Caco-2 (cell line): ENCODE data around the gene CHST13. TPM values are rescaled to one million over a fixed set of nuclear protein-coding genes. Genes with fewer than 3 reads are reported as not detected.

Experiments
- BruUV-seq: library from RNA; stranded (reverse); fragments of 400-500 nt; replicated peaks from 2 replicates; lab custom pipeline; 2021; lab: Mats Ljungman, UMichigan
- CTCF ChIA-PET: fragments of 300-600 bp; sonication (Branson Sonifier 250); formaldehyde crosslinking; loops from one replicate; lab custom pipeline; 2022; ENCODE audit warnings: antibody characterized with exemption; lab: Charles Lee
- POLR2A ChIA-PET: fragments of 300-600 bp; sonication (Branson Sonifier 250); formaldehyde crosslinking; loops from one replicate; lab custom pipeline; 2022; ENCODE audit warnings: antibody characterized with exemption; lab: Charles Lee
- DNase-seq, 2 experiments: peaks; one replicate each; pipeline versions ENCODE4 v3.0.0 to v3.0.0-alpha.2; 2020 to 2022
- H3K27me3 ChIP-seq: replicated peaks from 2 replicates; pipeline ENCODE4 v1.6.0; 2011; ENCODE audit warnings: low read length; ENCODE audit not compliant: control insufficient read depth, insufficient read depth
- H3K36me3 ChIP-seq: 2 replicates; pipeline ENCODE4 v1.5.1; 2011; ENCODE audit warnings: low read length; ENCODE audit not compliant: control insufficient read depth, insufficient read depth
- H3K4me1 ChIP-seq: fragments of 250-450 bp; sonication (Bioruptor Pico); 2 replicates; pipeline ENCODE4 v1.5.1; 2020; ENCODE audit warnings: mild to moderate bottlenecking
- H3K4me3 ChIP-seq: 2 replicates; pipeline ENCODE4 v1.5.1; 2011; ENCODE audit warnings: low read depth, mild to moderate bottlenecking, control low read depth, low read length
- H3K9me3 ChIP-seq: fragments of 250-450 bp; sonication (Bioruptor Pico); 2 replicates; pipeline ENCODE4 v1.5.1; 2020; ENCODE audit warnings: mild to moderate bottlenecking, moderate library complexity
- H3K27ac Mint-ChIP-seq: one replicate; pipeline ENCODE4 v1.8.0; 2022; ENCODE audit warnings: mixed read lengths; ENCODE audit not compliant: unreplicated experiment
- H3K27me3 Mint-ChIP-seq: one replicate; pipeline ENCODE4 v1.8.0; 2022; ENCODE audit warnings: mixed read lengths; ENCODE audit not compliant: insufficient read depth, unreplicated experiment
- H3K36me3 Mint-ChIP-seq: one replicate; pipeline ENCODE4 v1.8.0; 2022; ENCODE audit warnings: mild to moderate bottlenecking, mixed read lengths; ENCODE audit not compliant: insufficient read depth, unreplicated experiment
- H3K4me1 Mint-ChIP-seq: one replicate; pipeline ENCODE4 v1.8.0; 2022; ENCODE audit warnings: low read depth, mixed read lengths; ENCODE audit not compliant: unreplicated experiment
- H3K4me3 Mint-ChIP-seq: one replicate; pipeline ENCODE4 v1.8.0; 2022; ENCODE audit warnings: mild to moderate bottlenecking, moderate library complexity, mixed read lengths; ENCODE audit not compliant: unreplicated experiment
- H3K9me3 Mint-ChIP-seq: one replicate; pipeline ENCODE4 v1.8.0; 2022; ENCODE audit warnings: mixed read lengths; ENCODE audit not compliant: unreplicated experiment
- CTCF ChIP-seq, 2 experiments: fragments of 200-600 bp in 1 of 2; IDR thresholded peaks; 1 replicate in 1 of 2; 2 replicates in 1 of 2; pipeline versions ENCODE4 v1.5.1 to v1.8.0; 2011 to 2022; ENCODE audit warnings: antibody characterized with exemption in 1 of 2, control low read depth in 1 of 2, inconsistent platforms in 1 of 2, low read depth in 1 of 2, low read length in 1 of 2, mild to moderate bottlenecking in 1 of 2, moderate library complexity in 1 of 2; ENCODE audit not compliant: insufficient read depth in 1 of 2, severe bottlenecking in 1 of 2, unreplicated experiment in 1 of 2
- intact Hi-C: fragments of 100-400 bp; cut with micrococcal nuclease; formaldehyde crosslinking; loops from one replicate; pipeline ENCODE4 v1.10.0; 2022; ENCODE audit not compliant: unreplicated experiment
- total RNA-seq: library from RNA; stranded (reverse); gene quantifications from 2 replicates; pipeline ENCODE4 v1.2.3, GENCODE V29; 2022

The CHST13 gene
- total RNA-seq, 1 experiment from 2014 or later, result 25.3 TPM

- H3K4me3 ChIP-seq, result no peak overlapping the region
- CTCF ChIA-PET, result interaction anchor here (0.9 to 1.3 kb wide), 2 partner anchors 32 to 61 kb away, joined by 3 read pairs; no protein-coding TSS in a partner anchor
Measured at GRCh38 chr3:126551121-126551838, 27.3 kb downstream of the CHST13 start.

GRCh38 chr3:126551839-126552687 is 28.1 kb downstream of the CHST13 start:
- CTCF ChIA-PET, result no interaction called here

More at GRCh38 chr3:126551121-126551838, 27.3 kb downstream of the CHST13 start:
- intact Hi-C loops, result no loop called here
- no peaks in the 10 kb centered on the region for H3K27me3 ChIP-seq
- Mint-ChIP-seq H3K27me3 (peaks cover 6% of the 10 kb centered on the region), H3K27ac (no peak overlapping the region), H3K36me3 (no peaks in the 10 kb centered on the region), H3K4me3 (no peak overlapping the region), H3K4me1 (no peaks in the 10 kb centered on the region), H3K9me3 (no peaks in the 10 kb centered on the region)
- H3K9me3 ChIP-seq, result no peaks in the 10 kb centered on the region
- peak in 1 of 2 experiments; percentile 25 for DNase-seq
- H3K36me3 ChIP-seq, result no peaks in the 10 kb centered on the region
- no peak for TF ChIP-seq CTCF (IDR thresholded peaks at IDR 0.05; ENCODE audit: insufficient read depth in 1 of 2, low read depth in 1 of 2, low read length in 1 of 2, severe bottlenecking in 1 of 2, unreplicated experiment in 1 of 2)
- BruUV-seq, result no TSS peak
- no peaks in the 10 kb centered on the region for H3K4me1 ChIP-seq
- POLR2A ChIA-PET, result no interaction called here

More at GRCh38 chr3:126551839-126552687, 28.1 kb downstream of the CHST13 start:
- no peak overlapping the region for H3K27ac Mint-ChIP-seq
- H3K36me3 ChIP-seq, result no peaks in the 10 kb centered on the region
- no peak for TF ChIP-seq CTCF (IDR thresholded peaks at IDR 0.05; ENCODE audit: insufficient read depth in 1 of 2, low read depth in 1 of 2, low read length in 1 of 2, severe bottlenecking in 1 of 2, unreplicated experiment in 1 of 2)
- peaks cover 6% of the 10 kb centered on the region for H3K27me3 Mint-ChIP-seq
- peak in 1 of 2 experiments; percentile 22 for DNase-seq
- BruUV-seq, result no TSS peak
- H3K9me3 ChIP-seq, result no peaks in the 10 kb centered on the region
- POLR2A ChIA-PET, result no interaction called here
- no peak overlapping the region for H3K4me3 ChIP-seq
- H3K4me3 Mint-ChIP-seq, result no peak overlapping the region
- no peaks in the 10 kb centered on the region for H3K27me3 ChIP-seq
- H3K9me3 Mint-ChIP-seq, result no peaks in the 10 kb centered on the region
- no peaks in the 10 kb centered on the region for H3K36me3 Mint-ChIP-seq
- no peaks in the 10 kb centered on the region for H3K4me1 ChIP-seq
- intact Hi-C loops, result no loop called here
- H3K4me1 Mint-ChIP-seq, result no peaks in the 10 kb centered on the region
